Erythroblast (primary cell): ENCODE results near the gene RUFY3.

Experiments used
- GATA1 ChIP-seq: IDR thresholded peaks from 2 replicates; pipeline ENCODE4 v1.6.1; 2011; ENCODE audit warnings: low read depth, mild to moderate bottlenecking, control low read depth, low read length, moderate library complexity
- POLR2A ChIP-seq: IDR thresholded peaks from 2 replicates; pipeline ENCODE4 v1.6.1; 2011; ENCODE audit warnings: mild to moderate bottlenecking, low read length

DNA sequence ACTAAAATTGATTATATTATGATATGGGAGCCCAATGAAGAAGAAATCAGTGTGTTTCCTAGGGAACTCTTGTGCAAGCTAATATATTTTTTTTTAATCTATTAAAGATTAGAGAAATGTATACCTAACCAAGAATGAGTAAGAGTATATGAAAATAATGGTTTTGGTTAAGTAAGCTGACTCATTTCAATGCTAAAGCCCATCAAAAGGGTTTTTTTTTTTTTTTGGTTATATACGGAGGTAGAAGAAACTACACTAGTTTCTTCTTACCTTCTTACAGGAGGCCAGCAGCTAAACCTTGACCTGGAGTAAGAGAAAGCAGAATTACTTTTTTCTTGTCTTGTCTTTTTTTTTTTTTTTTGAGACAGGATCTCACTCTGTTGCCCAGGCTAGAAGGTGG is 27.5 kb downstream of the RUFY3 start:
- no peak for TF ChIP-seq POLR2A
- no peak for TF ChIP-seq GATA1
